Neural progenitor cell (in vitro differentiated cells): Measurements from ENCODE around the gene POLA2.

Experiments used
- EZH2 ChIP-seq: fragments of 200-600 bp; sonication (generic); IDR thresholded peaks from 2 replicates; pipeline ENCODE4 v1.6.1; 2017; ENCODE audit warnings: antibody characterized with exemption, mild to moderate bottlenecking, moderate library complexity
- EZH2phosphoT487 ChIP-seq: fragments of 200-600 bp; sonication (generic); IDR thresholded peaks from 2 replicates; pipeline ENCODE4 v1.6.1; 2017; ENCODE audit warnings: antibody characterized with exemption
- TF ChIP-seq, protein P1 (sequence below): fragments of 200-600 bp; sonication (generic); IDR thresholded peaks from 2 replicates; pipeline ENCODE4 v1.5.1; 2017; ENCODE audit warnings: antibody characterized with exemption, mild to moderate bottlenecking

DNA sequence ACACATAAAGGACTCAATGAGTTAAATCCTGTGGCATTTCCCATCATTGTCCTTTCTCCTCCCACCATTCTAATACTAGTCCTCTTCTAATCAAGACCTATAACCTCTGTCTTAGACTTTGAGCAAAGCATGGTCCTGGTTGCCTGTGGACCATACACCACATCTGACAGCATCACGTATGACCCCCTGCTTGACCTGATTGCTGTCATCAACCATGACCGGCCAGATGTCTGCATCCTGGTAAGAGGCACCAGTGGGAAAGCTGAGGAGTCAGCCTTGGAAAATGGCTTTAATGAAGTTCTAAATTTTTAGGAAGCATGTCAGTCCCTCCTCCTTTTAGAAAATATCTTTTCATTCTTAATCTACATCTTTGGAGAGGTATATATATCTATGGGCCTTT is 25.8 kb downstream of the POLA2 start:
- TF ChIP-seq, protein P1, sequence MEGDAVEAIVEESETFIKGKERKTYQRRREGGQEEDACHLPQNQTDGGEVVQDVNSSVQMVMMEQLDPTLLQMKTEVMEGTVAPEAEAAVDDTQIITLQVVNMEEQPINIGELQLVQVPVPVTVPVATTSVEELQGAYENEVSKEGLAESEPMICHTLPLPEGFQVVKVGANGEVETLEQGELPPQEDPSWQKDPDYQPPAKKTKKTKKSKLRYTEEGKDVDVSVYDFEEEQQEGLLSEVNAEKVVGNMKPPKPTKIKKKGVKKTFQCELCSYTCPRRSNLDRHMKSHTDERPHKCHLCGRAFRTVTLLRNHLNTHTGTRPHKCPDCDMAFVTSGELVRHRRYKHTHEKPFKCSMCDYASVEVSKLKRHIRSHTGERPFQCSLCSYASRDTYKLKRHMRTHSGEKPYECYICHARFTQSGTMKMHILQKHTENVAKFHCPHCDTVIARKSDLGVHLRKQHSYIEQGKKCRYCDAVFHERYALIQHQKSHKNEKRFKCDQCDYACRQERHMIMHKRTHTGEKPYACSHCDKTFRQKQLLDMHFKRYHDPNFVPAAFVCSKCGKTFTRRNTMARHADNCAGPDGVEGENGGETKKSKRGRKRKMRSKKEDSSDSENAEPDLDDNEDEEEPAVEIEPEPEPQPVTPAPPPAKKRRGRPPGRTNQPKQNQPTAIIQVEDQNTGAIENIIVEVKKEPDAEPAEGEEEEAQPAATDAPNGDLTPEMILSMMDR = no peak
- no peak for TF ChIP-seq EZH2phosphoT487
- no peak for TF ChIP-seq EZH2
